A549 (cell line): ENCODE measurements around the gene ARHGEF3. TPM values are rescaled to one million over a fixed set of nuclear protein-coding genes. Genes with fewer than 3 reads are reported as not detected.

Source experiments
- ATAC-seq, 2 experiments: fragments of 200-7000 bp in 1 of 2; fragments of >200 bp in 1 of 2; cut with Nextera tagmentation in 1 of 2; cut with Tn5 transposase in 1 of 2; 3 replicates each; pipeline versions ENCODE4 v1.8.0 to v1.9.1; 2018 to 2020; ENCODE audit warnings: mild to moderate bottlenecking in 1 of 2, moderate library complexity in 1 of 2
- CTCF ChIA-PET: fragments of 300-600 bp; sonication (Branson Sonifier 250); formaldehyde crosslinking; extraction: SDS; loops from one replicate; lab custom pipeline; 2021; ENCODE audit warnings: antibody characterized with exemption, inconsistent platforms; lab: Yijun Ruan, JAX
- POLR2A ChIA-PET: fragments of 350-600 bp; formaldehyde crosslinking; extraction: SDS; loops from one replicate; lab custom pipeline; 2021; ENCODE audit warnings: antibody characterized with exemption, inconsistent platforms; lab: Yijun Ruan, JAX
- DNase-seq, 2 experiments: peaks; one replicate each; pipeline versions ENCODE4 v3.0.0 to v3.0.0-alpha.2; 2011 to 2016; ENCODE audit warnings: low read depth in 1 of 2, low spot score in 1 of 2
- FAIRE-seq: peaks from 2 replicates; lab custom pipeline; 2011; peaks lifted over from hg19 to GRCh38; lab: Jason Lieb, UNC
- H3K27ac ChIP-seq, 2 experiments: fragments of >200 bp; sonication (Bioruptor Twin); formaldehyde crosslinking; 3 replicates each; pipeline ENCODE4 v1.5.1; 2016 to 2017
- H3K4me1 ChIP-seq: fragments of >200 bp; sonication (Bioruptor Twin); formaldehyde crosslinking; 3 replicates; pipeline ENCODE4 v1.6.1; 2016
- H3K4me2 ChIP-seq: fragments of >200 bp; sonication (Bioruptor Twin); formaldehyde crosslinking; 3 replicates; pipeline ENCODE4 v1.6.1; 2016
- H3K4me3 ChIP-seq: fragments of >200 bp; sonication (Bioruptor Twin); formaldehyde crosslinking; 3 replicates; pipeline ENCODE4 v1.5.1; 2016
- H3K9me3 ChIP-seq: fragments of >200 bp; sonication (Bioruptor Twin); formaldehyde crosslinking; 3 replicates; pipeline ENCODE4 v1.6.1; 2016
- ATOH8 ChIP-seq: fragments of 250-450 bp; sonication (Bioruptor Pico); IDR thresholded peaks from 2 replicates; pipeline ENCODE4 v1.5.0; 2020; ENCODE audit warnings: low read depth, mild to moderate bottlenecking, moderate library complexity
- BCL3 ChIP-seq: fragments of >200 bp; sonication (Bioruptor Twin); formaldehyde crosslinking; IDR thresholded peaks from 3 replicates; pipeline ENCODE4 v1.6.1; 2016
- CBX2 ChIP-seq: fragments of 200-600 bp; sonication (generic); IDR thresholded peaks from 2 replicates; pipeline ENCODE4 v1.6.1; 2016; ENCODE audit warnings: low read depth, mild to moderate bottlenecking, borderline replicate concordance
- CBX8 ChIP-seq: fragments of 200-600 bp; sonication (generic); IDR thresholded peaks from 2 replicates; pipeline ENCODE4 v1.6.1; 2016
- CTCF ChIP-seq: fragments of >200 bp; sonication (Bioruptor Twin); formaldehyde crosslinking; IDR thresholded peaks from 3 replicates; pipeline ENCODE4 v1.5.1; 2016
- E2F6 ChIP-seq: IDR thresholded peaks from 2 replicates; pipeline ENCODE4 v1.6.1; 2012; ENCODE audit warnings: low read depth, borderline replicate concordance
- EHMT2 ChIP-seq: fragments of 200-600 bp; sonication (generic); IDR thresholded peaks from 2 replicates; pipeline ENCODE4 v1.6.1; 2016; ENCODE audit warnings: antibody characterized with exemption, low read depth, mild to moderate bottlenecking, moderate library complexity
- EP300 ChIP-seq, 2 experiments: fragments of >200 bp; sonication (Bioruptor Twin); formaldehyde crosslinking; IDR thresholded peaks; 2 replicates in 1 of 2; 3 replicates in 1 of 2; pipeline ENCODE4 v1.6.1; 2016 to 2017
- FOSB ChIP-seq: fragments of 250-450 bp; sonication (Bioruptor Pico); IDR thresholded peaks from 2 replicates; pipeline ENCODE4 v1.5.0; 2020; ENCODE audit warnings: mild to moderate bottlenecking, moderate library complexity
- FOXS1 ChIP-seq: fragments of 250-450 bp; sonication (Bioruptor Pico); IDR thresholded peaks from 2 replicates; pipeline ENCODE4 v1.5.0; 2020; ENCODE audit warnings: mild to moderate bottlenecking, moderate library complexity
- HEYL ChIP-seq: fragments of 250-450 bp; sonication (Bioruptor Pico); IDR thresholded peaks from 2 replicates; pipeline ENCODE4 v1.8.0; 2021; ENCODE audit warnings: mild to moderate bottlenecking, moderate library complexity
- HOXB5 ChIP-seq: fragments of 250-450 bp; sonication (Bioruptor Pico); IDR thresholded peaks from 2 replicates; pipeline ENCODE4 v1.5.0; 2020; ENCODE audit warnings: mild to moderate bottlenecking, moderate library complexity
- KDM5A ChIP-seq: fragments of 200-600 bp; sonication (generic); IDR thresholded peaks from 2 replicates; pipeline ENCODE4 v1.6.1; 2016; ENCODE audit warnings: antibody characterized with exemption, mild to moderate bottlenecking
- MAZ ChIP-seq: fragments of 150-350 bp; IDR thresholded peaks from 2 replicates; pipeline ENCODE4 v1.6.1; 2014; ENCODE audit warnings: antibody characterized with exemption, low read depth, low read length, borderline replicate concordance
- MYC ChIP-seq: IDR thresholded peaks from 2 replicates; pipeline ENCODE4 v1.6.1; 2012; ENCODE audit warnings: mild to moderate bottlenecking, inconsistent platforms, low read length, improper control_type of control experiment, borderline replicate concordance
- NFE2L2 ChIP-seq: fragments of 150-350 bp; conservative IDR thresholded peaks from 2 replicates; pipeline ENCODE4 v1.6.1; 2014; ENCODE audit warnings: low read length
- RARB ChIP-seq: fragments of 250-450 bp; sonication (Bioruptor Pico); IDR thresholded peaks from 2 replicates; pipeline ENCODE4 v1.8.0; 2021; ENCODE audit warnings: mild to moderate bottlenecking, moderate library complexity
- RCOR1 ChIP-seq: fragments of 150-350 bp; IDR thresholded peaks from 2 replicates; pipeline ENCODE4 v1.6.1; 2014; ENCODE audit warnings: antibody characterized with exemption, low read length, low read depth
- REST ChIP-seq: fragments of 200-600 bp; sonication (generic); IDR thresholded peaks from 2 replicates; pipeline ENCODE4 v1.6.1; 2016; ENCODE audit warnings: antibody characterized with exemption, mild to moderate bottlenecking, moderate library complexity
- RFX5 ChIP-seq: fragments of 450-650 bp; IDR thresholded peaks from 2 replicates; pipeline ENCODE4 v1.7.1; 2014; ENCODE audit warnings: antibody characterized with exemption, mild to moderate bottlenecking, moderate library complexity
- RNF2 ChIP-seq: fragments of 200-600 bp; sonication (generic); IDR thresholded peaks from 2 replicates; pipeline ENCODE4 v1.6.1; 2016; ENCODE audit warnings: low read depth, mild to moderate bottlenecking, antibody characterized with exemption, moderate library complexity, borderline replicate concordance
- SREBF2 ChIP-seq: fragments of 450-650 bp; IDR thresholded peaks from 2 replicates; pipeline ENCODE4 v1.6.1; 2014; ENCODE audit warnings: mild to moderate bottlenecking, moderate library complexity
- ZFP36 ChIP-seq: fragments of 450-650 bp; IDR thresholded peaks from 2 replicates; pipeline ENCODE4 v1.6.1; 2014; ENCODE audit warnings: borderline replicate concordance; ENCODE audit not compliant: partially characterized antibody
- WGBS: methylation state at CpG from one replicate; pipeline ENCODE4 v1.1.6; 2017; ENCODE audit errors: missing lambda C conversion rate; 5-methylcytosine and 5-hydroxymethylcytosine counted together
- polyA plus RNA-seq, 4 experiments: library from polyadenylated mRNA; depleted of rRNA in 3 of 4; stranded (reverse); fragments of >200 nt; fragmentation: RNase III in 1 of 4; extraction: RNeasy Plus Mini Kit Qiagen cat#74134 plus additional on column Dnase treatment in 1 of 4; gene quantifications; 2 replicates in 3 of 4; 3 replicates in 1 of 4; pipeline ENCODE4 v1.2.3, GENCODE V29; 2011 to 2017

Gene ARHGEF3
- polyA plus RNA-seq, 2 of the 4 experiments (the other 2 are of a cell fraction) = 7.3 to 10.6 TPM

GRCh38 chr3:56825567-56826438 is 24.1 kb upstream of the ARHGEF3 start:
- ATAC-seq = no peak
- Histone ChIP-seq H3K4me1 (peaks cover 13% of the 10 kb centered on the region; the same call in 1 of the 3 replicates), H3K9me3 (no peaks in the 10 kb centered on the region), H3K27ac (no peak overlapping the region), H3K4me3 (no peak overlapping the region), H3K4me2 (no peak overlapping the region)
- no peak for DNase-seq
- no peak for FAIRE-seq
- TF ChIP-seq HEYL (CRISPR knock-in tag) (no peak), CTCF (no peak), MAZ (no peak), ATOH8 (no peak), HOXB5 (CRISPR knock-in tag) (no peak), EP300 (IDR thresholded peaks at IDR 0.05) (no peak)
- 61% methylated on average over 4 of the region's 4 CpGs for WGBS
- ChIA-PET POLR2A (no interaction called here), CTCF (interaction anchor here (1.0 to 1.5 kb wide), 4 partner anchors 10 to 170 kb away, joined by 3 to 6 read pairs (median 4); partner anchors contain the start of gene ARHGEF3)

- H3K9me3 ChIP-seq = no peaks in the 10 kb centered on the region
- FAIRE-seq (no peak), ATAC-seq (no peak), DNase-seq (no peak)
- no peak overlapping the region for H3K4me3 ChIP-seq
- no peak overlapping the region for H3K4me2 ChIP-seq
- 29% methylated on average over 4 of the region's 4 CpGs for WGBS
- ChIA-PET CTCF (interaction anchor here (0.5 to 1.0 kb wide), 8 partner anchors 16 to 570 kb away, joined by 3 to 5 read pairs (median 3); no protein-coding TSS in a partner anchor), POLR2A (no interaction called here)
- peaks cover 17% of the 10 kb centered on the region; the same call in 2 of the 3 replicates for H3K4me1 ChIP-seq
- no peak overlapping the region for H3K27ac ChIP-seq
- no peak for TF ChIP-seq NFE2L2
- TF ChIP-seq RNF2 = no peak
- TF ChIP-seq SREBF2 = no peak
- TF ChIP-seq CBX8 = no peak
- no peak for TF ChIP-seq CBX2
- TF ChIP-seq RARB = no peak
- no peak for TF ChIP-seq REST
- TF ChIP-seq EHMT2 = no peak
- TF ChIP-seq E2F6 = no peak
- TF ChIP-seq RCOR1 = no peak
- no peak for TF ChIP-seq MAZ
- TF ChIP-seq KDM5A = no peak
- no peak for TF ChIP-seq MYC
- no peak for TF ChIP-seq ZFP36
- TF ChIP-seq BCL3 = no peak
- TF ChIP-seq FOSB = no peak
- TF ChIP-seq RFX5 = no peak
- no peak for TF ChIP-seq FOXS1 (CRISPR knock-in tag)
Observed at GRCh38 chr3:56823984-56824703, 22.4 kb upstream of the ARHGEF3 start.
